Suprapubic skin (tissue), 4 donors: Measurements from ENCODE around the gene VEPH1.

Source experiments
- CTCF ChIP-seq, 2 donors: fragments of 200-600 bp in 1 of 2; fragments of 450-650 bp in 1 of 2; sonication (generic) in 1 of 2; IDR thresholded peaks; one replicate each; pipeline ENCODE4 v1.5.1; 2016 to 2019; ENCODE audit warnings: antibody characterized with exemption in 2 of 2, mild to moderate bottlenecking in 1 of 2, moderate library complexity in 1 of 2
- POLR2A ChIP-seq, 2 donors: fragments of 450-650 bp; IDR thresholded peaks; one replicate each; pipeline ENCODE4 v1.6.1; 2017; ENCODE audit warnings: antibody characterized with exemption in 2 of 2, mild to moderate bottlenecking in 2 of 2, moderate library complexity in 2 of 2
- POLR2AphosphoS5 ChIP-seq, 3 donors: sonication (generic); formaldehyde crosslinking; IDR thresholded peaks; one replicate each; pipeline ENCODE4 v1.6.1; 2017; ENCODE audit warnings: antibody characterized with exemption in 3 of 3

DNA sequence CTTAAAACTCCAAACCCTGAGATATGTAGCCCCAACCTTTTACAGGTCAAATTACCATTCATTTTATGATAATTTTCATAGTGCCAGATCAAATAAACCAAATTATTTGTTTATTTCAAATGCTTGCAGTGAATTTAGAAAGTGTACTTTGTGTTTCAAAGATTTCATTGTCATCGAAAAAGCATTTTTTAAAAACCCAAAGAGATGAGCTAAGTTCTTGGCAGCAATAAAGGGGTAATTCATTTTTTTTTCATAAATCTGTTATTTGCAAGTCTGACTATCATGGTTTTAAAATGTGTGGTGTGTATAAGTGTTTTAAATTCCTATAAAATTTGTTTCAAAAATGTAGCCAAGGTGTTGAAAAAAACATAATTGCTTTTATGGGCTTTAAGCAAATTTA, 49.4 kb downstream of the VEPH1 start:
- TF ChIP-seq POLR2A (IDR thresholded peaks at IDR 0.05) = no peak
- no peak for TF ChIP-seq CTCF (IDR thresholded peaks at IDR 0.05)
- no peak for TF ChIP-seq POLR2AphosphoS5 (IDR thresholded peaks at IDR 0.05)
